Stimulated activated CD8-positive, alpha-beta memory T cell treated with anti-CD3 and anti-CD28 coated beads, Interleukin-7, amount 100 ng/mL, for 4 hours (primary cell): ENCODE results near the gene FBF1.
A peak's percentile ranks its signal among the peaks of the same experiment; 100 is the strongest.
"Not testable (repeated sequence)": the region's sequence is repeated elsewhere in the genome, so short reads cannot be mapped to it uniquely, and the experiment has no call there.

Source experiments
- DNase-seq, 2 donors: peaks; one replicate each; pipeline ENCODE4 v3.0.0-alpha.2; 2020; ENCODE audit warnings: low read depth in 2 of 2

FBF1 gene

GRCh38 chr17:75940727-75941441, at the start of gene FBF1:
TSS of gene FBF1 (minus strand) at chr17:75941042. CDS start at chr17:75938149, 2,893 bp downstream.
- DNase-seq, result peak; percentile 79 to 86

- no peak for DNase-seq
These were observed 46.2 kb upstream of the FBF1 start for GRCh38 chr17:75987041-75987440.

- no peak for DNase-seq
These were observed 45.1 kb upstream of the FBF1 start for GRCh38 chr17:75985986-75986385.

GRCh38 chr17:75983501-75984181, 42.8 kb upstream of the FBF1 start:
- DNase-seq, result no peak

- DNase-seq, result no peak
These were observed 40.3 kb upstream of the FBF1 start for GRCh38 chr17:75981019-75981615.

- DNase-seq, result no peak
These were observed 39.6 kb upstream of the FBF1 start for GRCh38 chr17:75980188-75981018.

- DNase-seq, result no peak
These were observed 38.9 kb upstream of the FBF1 start for GRCh38 chr17:75979705-75980187.

GRCh38 chr17:75978938-75979704, 38.3 kb upstream of the FBF1 start, which contains the start of the genes ACOX1 and TEN1:
TSS of gene ACOX1 (minus strand) at chr17:75979166. CDS start at chr17:75979073, 93 bp downstream.
TSS of gene TEN1 (plus strand) at chr17:75979240. CDS start at chr17:75986193, 6,953 bp downstream.
- peak; percentile 93 to 96 for DNase-seq

GRCh38 chr17:75976175-75976848, 35.5 kb upstream of the FBF1 start:
- DNase-seq, result no peak

GRCh38 chr17:75975757-75976174, 34.9 kb upstream of the FBF1 start:
- DNase-seq, result no peak

- DNase-seq, result not testable (repeated sequence)
These were observed 34.3 kb upstream of the FBF1 start for GRCh38 chr17:75975187-75975586.

GRCh38 chr17:75970626-75971025, 29.8 kb upstream of the FBF1 start:
- no peak for DNase-seq

GRCh38 chr17:75970011-75970523, 29.2 kb upstream of the FBF1 start:
- DNase-seq, result no peak

- not testable (repeated sequence) for DNase-seq
These were observed 28.2 kb upstream of the FBF1 start for GRCh38 chr17:75969044-75969443.

- DNase-seq, result no peak
These were observed 24.6 kb upstream of the FBF1 start for GRCh38 chr17:75965468-75965867.

- no peak for DNase-seq
These were observed 19.1 kb upstream of the FBF1 start for GRCh38 chr17:75959839-75960511.

- no peak for DNase-seq
These were observed 18.4 kb upstream of the FBF1 start for GRCh38 chr17:75959051-75959838.

GRCh38 chr17:75950855-75951554, 10.2 kb upstream of the FBF1 start:
- DNase-seq, result no peak
